DLD1 (cell line): Measurements from ENCODE around the gene WNT16.
"Not testable (repeated sequence)": the region's sequence is repeated elsewhere in the genome, so short reads cannot be mapped to it uniquely, and the experiment has no call there.

Source experiments
- in situ Hi-C: cut with HindIII; loops from 2 replicates; pipeline ENCODE4 v1.10.0; 2017; ENCODE audit warnings: low sequenced_read_pairs

WNT16 gene

GRCh38 chr7:121305109-121305508, 23.7 kb upstream of the WNT16 start:
- in situ Hi-C loops = no loop called here

- in situ Hi-C loops = no loop called here
These were observed 22.2 kb upstream of the WNT16 start for GRCh38 chr7:121306565-121306964.

- in situ Hi-C loops = no loop called here
These were observed 21.7 kb upstream of the WNT16 start for GRCh38 chr7:121307021-121307574.

GRCh38 chr7:121313220-121313792, 15.5 kb upstream of the WNT16 start:
- in situ Hi-C loops = no loop called here

GRCh38 chr7:121313793-121314676, 14.8 kb upstream of the WNT16 start:
- in situ Hi-C loops = no loop called here

GRCh38 chr7:121315170-121315569, 13.6 kb upstream of the WNT16 start:
- in situ Hi-C loops = not testable (repeated sequence)

GRCh38 chr7:121322460-121322859, 6.3 kb upstream of the WNT16 start:
- in situ Hi-C loops = no loop called here

GRCh38 chr7:121323515-121324302, 5.1 kb upstream of the WNT16 start:
- in situ Hi-C loops = no loop called here

- in situ Hi-C loops = no loop called here
These were observed 1.1 kb upstream of the WNT16 start for GRCh38 chr7:121327671-121328070.

- in situ Hi-C loops = no loop called here
These were observed 622 bp downstream of the WNT16 start for GRCh38 chr7:121329191-121330052.

GRCh38 chr7:121330053-121330833, 1.4 kb downstream of the WNT16 start:
- in situ Hi-C loops = no loop called here

- in situ Hi-C loops = no loop called here
These were observed 2.2 kb downstream of the WNT16 start for GRCh38 chr7:121331048-121331447.

- in situ Hi-C loops = no loop called here
These were observed 2.8 kb downstream of the WNT16 start for GRCh38 chr7:121331574-121331973.

- in situ Hi-C loops = no loop called here
These were observed 5.6 kb downstream of the WNT16 start for GRCh38 chr7:121334376-121334775.

- in situ Hi-C loops = no loop called here
These were observed 6.3 kb downstream of the WNT16 start for GRCh38 chr7:121334875-121335648.

- in situ Hi-C loops = no loop called here
These were observed 7.8 kb downstream of the WNT16 start for GRCh38 chr7:121336579-121336978.

- in situ Hi-C loops = no loop called here
These were observed 8.6 kb downstream of the WNT16 start for GRCh38 chr7:121337398-121337797.

- in situ Hi-C loops = no loop called here
These were observed 10.3 kb downstream of the WNT16 start for GRCh38 chr7:121339082-121339481.

GRCh38 chr7:121341933-121342332, 13.1 kb downstream of the WNT16 start:
- in situ Hi-C loops = no loop called here
